Chondrocyte (in vitro differentiated cells): ENCODE data around the gene RNF13. TPM values are rescaled to one million over a fixed set of nuclear protein-coding genes. Genes with fewer than 3 reads are reported as not detected.

Experiments used
- DNase-seq: peaks from one replicate; pipeline ENCODE4 v3.0.0; 2021; ENCODE audit warnings: mixed read lengths, low spot score
- H3K27ac Mint-ChIP-seq: one replicate; pipeline ENCODE4 v1.8.0; 2021; ENCODE audit warnings: mild to moderate bottlenecking, moderate library complexity, mixed read lengths; ENCODE audit not compliant: unreplicated experiment
- H3K27me3 Mint-ChIP-seq: 2 replicates; pipeline ENCODE4 v1.8.0; 2021; ENCODE audit warnings: low read depth, mixed read lengths
- H3K36me3 Mint-ChIP-seq: 2 replicates; pipeline ENCODE4 v1.8.0; 2021; ENCODE audit warnings: low read depth, mixed read lengths
- H3K4me1 Mint-ChIP-seq: 2 replicates; pipeline ENCODE4 v1.8.0; 2021; ENCODE audit warnings: low read depth, mild to moderate bottlenecking, mixed read lengths
- H3K4me3 Mint-ChIP-seq: one replicate; pipeline ENCODE4 v1.8.0; 2021; ENCODE audit warnings: mild to moderate bottlenecking, moderate library complexity, mixed read lengths; ENCODE audit not compliant: unreplicated experiment
- H3K9me3 Mint-ChIP-seq: 2 replicates; pipeline ENCODE4 v1.8.0; 2021; ENCODE audit warnings: low read depth, mixed read lengths
- CTCF ChIP-seq: fragments of 200-600 bp; sonication (generic); IDR thresholded peaks from 2 replicates; pipeline ENCODE4 v1.5.0; 2021; ENCODE audit warnings: antibody characterized with exemption, mild to moderate bottlenecking, moderate library complexity
- total RNA-seq: library from RNA; stranded (reverse); gene quantifications from 3 replicates; pipeline ENCODE4 v1.2.1, GENCODE V29; 2021

Gene RNF13
- total RNA-seq, 1 donor from 2014 or later, result 43.1 TPM

- no peak for TF ChIP-seq CTCF
- H3K4me3 Mint-ChIP-seq, result no peak overlapping the region
- peaks cover 24% of the 10 kb centered on the region for H3K4me1 Mint-ChIP-seq
- H3K27ac Mint-ChIP-seq, result no peak overlapping the region
- no peak for DNase-seq
- no peaks in the 10 kb centered on the region for H3K27me3 Mint-ChIP-seq
- H3K36me3 Mint-ChIP-seq, result peaks cover 4% of the 10 kb centered on the region
- peaks cover 38% of the 10 kb centered on the region for H3K9me3 Mint-ChIP-seq
Observed at GRCh38 chr3:149999421-149999820, 186.4 kb downstream of the RNF13 start.

GRCh38 chr3:150000641-150001040, 187.6 kb downstream of the RNF13 start:
- peaks cover 30% of the 10 kb centered on the region for H3K4me1 Mint-ChIP-seq
- H3K36me3 Mint-ChIP-seq, result no peaks in the 10 kb centered on the region
- no peaks in the 10 kb centered on the region for H3K27me3 Mint-ChIP-seq
- peaks cover 28% of the 10 kb centered on the region for H3K9me3 Mint-ChIP-seq
- H3K27ac Mint-ChIP-seq, result no peak overlapping the region
- no peak for DNase-seq
- H3K4me3 Mint-ChIP-seq, result no peak overlapping the region
- TF ChIP-seq CTCF, result no peak

- H3K27me3 Mint-ChIP-seq, result no peaks in the 10 kb centered on the region
- no peaks in the 10 kb centered on the region for H3K36me3 Mint-ChIP-seq
- H3K27ac Mint-ChIP-seq, result peak overlapping the region; percentile 67
- DNase-seq, result no peak
- H3K4me1 Mint-ChIP-seq, result peaks cover 26% of the 10 kb centered on the region
- peaks cover 8% of the 10 kb centered on the region for H3K9me3 Mint-ChIP-seq
- no peak for TF ChIP-seq CTCF
- H3K4me3 Mint-ChIP-seq, result no peak overlapping the region
Observed at GRCh38 chr3:150005243-150006112, 192.5 kb downstream of the RNF13 start.

GRCh38 chr3:150006794-150007193, 193.8 kb downstream of the RNF13 start:
- TF ChIP-seq CTCF, result no peak
- no peaks in the 10 kb centered on the region for H3K27me3 Mint-ChIP-seq
- H3K27ac Mint-ChIP-seq, result no peak overlapping the region
- peaks cover 5% of the 10 kb centered on the region for H3K9me3 Mint-ChIP-seq
- H3K4me1 Mint-ChIP-seq, result peaks cover 20% of the 10 kb centered on the region
- no peaks in the 10 kb centered on the region for H3K36me3 Mint-ChIP-seq
- DNase-seq, result no peak
- no peak overlapping the region for H3K4me3 Mint-ChIP-seq

Other genes starting within 250 kb of the RNF13 start
- 107 to 121 TPM (median 111 TPM) in 3 replicates for gene WWTR1, start 155.2 kb upstream of the RNF13 start, total RNA-seq
- 52.2 to 61.7 TPM (median 55.9 TPM) in 3 replicates for gene COMMD2, start 60.7 kb upstream of the RNF13 start, total RNA-seq
- gene ANKUB1, start 20.7 kb upstream of the RNF13 start, total RNA-seq, result not detected in 3 replicates
- gene PFN2, start 157.7 kb downstream of the RNF13 start, total RNA-seq, result 430 to 447 TPM (median 437 TPM) in 3 replicates